DMS 273 (cell line): ENCODE measurements around the gene CKLF.
"Not testable (repeated sequence)": the region's sequence is repeated elsewhere in the genome, so short reads cannot be mapped to it uniquely, and the experiment has no call there.

Source experiments
- DNase-seq: peaks from one replicate; lab custom pipeline; 2025; ENCODE audit not compliant: unreplicated experiment; lab: John Stamatoyannopoulos, UW

CKLF gene, protein sequence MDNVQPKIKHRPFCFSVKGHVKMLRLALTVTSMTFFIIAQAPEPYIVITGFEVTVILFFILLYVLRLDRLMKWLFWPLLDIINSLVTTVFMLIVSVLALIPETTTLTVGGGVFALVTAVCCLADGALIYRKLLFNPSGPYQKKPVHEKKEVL

DNA sequence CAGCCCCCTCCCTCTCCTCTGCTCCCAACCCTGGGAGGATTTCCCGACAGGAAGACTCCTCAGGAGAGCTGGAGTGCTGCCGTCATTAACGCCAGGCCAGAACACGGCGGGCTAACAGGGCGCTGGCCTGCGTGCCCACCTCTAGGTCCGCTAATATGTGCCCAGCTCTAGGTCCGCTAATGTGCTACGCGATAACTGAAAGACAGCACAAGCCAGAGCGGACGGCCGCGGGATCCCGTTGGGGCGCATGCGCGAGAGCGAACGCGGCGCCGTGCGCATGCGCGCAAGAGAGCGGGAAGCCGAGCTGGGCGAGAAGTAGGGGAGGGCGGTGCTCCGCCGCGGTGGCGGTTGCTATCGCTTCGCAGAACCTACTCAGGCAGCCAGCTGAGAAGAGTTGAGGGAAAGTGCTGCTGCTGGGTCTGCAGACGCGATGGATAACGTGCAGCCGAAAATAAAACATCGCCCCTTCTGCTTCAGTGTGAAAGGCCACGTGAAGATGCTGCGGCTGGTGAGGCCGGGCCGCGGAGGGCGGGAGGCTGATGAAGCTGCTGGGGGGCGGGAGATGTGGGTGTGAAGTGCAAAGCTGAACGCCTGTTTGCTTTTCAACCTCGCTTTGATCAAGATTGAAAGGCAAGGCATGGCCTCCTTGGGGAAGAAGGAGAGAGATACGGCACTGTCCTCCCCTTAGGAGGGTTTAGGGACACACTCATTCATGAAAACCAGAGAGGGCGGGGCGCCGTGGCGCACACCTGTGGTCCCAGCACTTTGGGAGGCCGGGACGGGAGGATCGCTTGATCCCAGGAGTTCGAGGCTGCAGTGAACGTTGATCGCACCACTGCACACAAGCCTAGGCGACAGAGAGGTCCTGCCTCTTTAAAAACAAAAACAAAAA lies at the start of gene CKLF:
TSS of gene CKLF (plus strand) at position 291 of the 892 bp plus-strand sequence. CDS start at position 431, 140 bp downstream.
- DNase-seq, result peak; percentile 94

DNA sequence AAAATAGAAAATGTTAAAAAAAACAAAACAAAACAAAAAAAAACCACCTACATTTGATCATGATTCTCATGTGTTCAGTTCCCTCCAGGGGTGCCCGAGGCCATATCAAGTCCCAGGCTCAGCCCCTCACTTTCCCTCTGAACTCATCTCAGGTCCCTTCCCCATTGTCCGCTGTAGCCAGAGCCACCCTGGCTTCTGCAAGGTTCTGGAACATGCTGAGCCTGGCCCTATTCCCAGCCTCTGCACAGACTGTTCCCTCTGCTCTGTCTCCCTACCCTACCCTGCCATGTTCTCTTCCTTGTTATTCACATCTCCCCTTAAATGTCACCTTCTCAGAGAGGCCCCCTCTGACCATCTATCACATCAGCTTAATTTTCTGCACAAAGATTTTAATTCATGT lies 49.3 kb upstream of the CKLF start:
- no peak for DNase-seq

DNA sequence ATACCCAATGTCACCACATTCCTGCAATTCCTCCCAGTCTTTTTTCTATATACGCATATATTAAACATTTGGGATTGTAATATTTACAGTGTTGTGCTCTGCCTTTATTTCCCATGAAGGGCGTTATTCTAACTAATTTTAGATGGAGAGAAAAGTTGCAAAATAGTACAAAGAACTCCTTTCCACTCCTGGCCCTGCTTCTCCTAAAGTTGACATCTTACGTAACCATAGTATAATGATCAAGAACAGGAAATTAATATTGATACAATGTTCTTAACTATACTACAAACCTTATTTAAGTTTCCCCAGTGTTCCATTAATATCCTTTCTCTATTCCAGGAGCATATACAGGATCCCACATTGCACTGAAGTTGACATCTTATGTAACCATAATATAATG lies 48.8 kb upstream of the CKLF start:
- DNase-seq, result no peak

DNA sequence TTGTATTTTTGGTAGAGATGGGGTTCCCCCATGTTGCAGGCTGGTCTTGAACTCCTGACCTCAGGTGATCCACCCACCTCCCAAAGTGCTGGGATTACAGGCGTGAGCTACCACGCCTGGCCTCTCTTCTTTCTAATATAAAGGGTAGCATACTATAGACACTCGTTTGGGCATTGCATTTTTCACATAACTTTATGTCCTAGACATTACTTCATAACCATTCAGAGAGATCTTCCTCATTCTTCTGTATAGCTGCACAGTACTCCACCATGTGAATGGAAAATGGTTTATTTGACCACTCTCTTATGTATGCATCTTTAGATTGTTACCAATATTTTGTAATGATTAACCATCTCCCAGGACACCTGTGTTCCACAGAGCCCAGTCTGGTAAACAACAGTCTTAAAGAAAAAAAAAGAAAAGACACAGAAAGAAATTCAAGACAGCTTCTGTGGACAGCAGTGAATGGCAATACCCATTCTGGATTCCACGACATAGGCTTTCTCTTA lies 44.6 kb upstream of the CKLF start:
- no peak for DNase-seq

DNA sequence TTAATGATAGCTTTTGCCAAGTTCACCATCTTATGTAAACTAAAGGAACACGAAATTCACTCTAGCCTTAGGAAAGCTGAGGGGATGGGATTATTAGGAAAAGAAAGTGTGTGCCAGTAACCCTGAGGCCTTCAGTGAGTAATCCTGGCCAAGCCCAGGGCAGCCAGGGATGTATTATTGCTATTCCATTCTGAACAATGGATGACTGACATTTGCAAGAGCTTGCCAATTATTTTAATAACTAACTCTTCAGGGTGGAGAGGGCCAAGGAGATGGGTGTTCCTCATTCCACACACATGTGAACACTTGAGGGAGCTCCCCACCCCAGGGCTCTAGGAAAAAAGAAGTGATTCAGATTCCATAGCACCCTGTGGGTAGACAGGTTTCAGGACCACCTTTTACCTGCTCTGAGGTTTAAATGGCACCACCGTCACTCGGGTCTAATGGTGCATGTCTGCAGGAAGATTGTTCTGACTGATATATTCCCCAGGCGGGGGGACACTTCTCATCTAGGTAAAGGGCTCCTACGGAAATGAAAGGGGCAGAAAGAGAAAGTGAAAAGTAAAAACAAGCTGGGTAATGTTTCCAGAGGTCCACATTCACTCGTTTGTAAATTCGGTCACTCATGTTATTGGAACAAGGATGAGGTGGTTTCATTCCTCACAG lies 44.0 kb upstream of the CKLF start:
- no peak for DNase-seq

DNA sequence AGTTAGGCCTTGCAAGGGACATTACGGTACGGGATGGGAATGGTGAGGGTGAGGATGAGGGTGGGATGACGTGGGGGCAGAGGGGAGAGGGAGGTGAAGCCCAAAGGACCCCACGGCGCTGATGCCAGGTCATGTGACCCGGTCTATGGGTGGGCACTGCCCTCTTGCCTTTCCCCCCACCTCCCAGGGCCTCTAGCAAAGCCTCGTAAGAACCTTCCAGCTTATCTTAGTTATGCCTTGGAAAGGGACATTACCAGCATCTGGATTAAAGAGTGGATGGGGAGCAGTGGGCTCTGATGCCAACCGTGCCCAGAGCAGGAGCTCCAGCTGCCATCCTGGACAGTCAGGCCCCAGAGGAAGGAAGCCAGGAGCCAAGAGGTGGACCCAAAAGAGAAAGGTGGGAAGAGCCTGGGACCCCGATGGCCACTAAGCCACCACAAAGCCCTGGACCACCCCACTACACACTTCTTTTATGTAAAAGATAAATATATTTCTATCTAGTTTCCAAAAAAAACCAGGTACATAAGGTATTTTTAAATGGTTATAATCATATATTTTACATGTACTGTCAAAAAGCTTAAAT lies 43.4 kb upstream of the CKLF start:
- DNase-seq, result no peak

DNA sequence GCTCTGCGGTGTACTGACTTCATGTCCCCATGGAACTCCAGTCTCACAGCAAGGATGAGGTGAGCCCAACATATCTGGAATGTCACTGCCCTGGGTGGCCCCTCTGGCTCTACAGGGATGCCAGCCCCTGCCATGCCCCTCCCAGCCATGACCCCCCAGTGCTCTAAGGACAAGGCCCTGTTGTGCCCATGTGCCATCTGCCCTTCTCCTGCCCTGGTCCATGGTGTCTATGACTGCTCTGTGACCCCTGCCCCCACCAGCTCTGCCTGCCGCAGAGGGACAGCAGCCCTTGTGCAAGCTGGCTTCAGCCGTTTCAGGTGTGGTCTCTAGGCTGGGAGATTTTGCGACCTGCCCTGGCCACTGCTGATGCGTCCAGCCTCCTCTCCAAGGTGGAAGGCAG lies 42.8 kb upstream of the CKLF start:
- DNase-seq, result no peak

DNA sequence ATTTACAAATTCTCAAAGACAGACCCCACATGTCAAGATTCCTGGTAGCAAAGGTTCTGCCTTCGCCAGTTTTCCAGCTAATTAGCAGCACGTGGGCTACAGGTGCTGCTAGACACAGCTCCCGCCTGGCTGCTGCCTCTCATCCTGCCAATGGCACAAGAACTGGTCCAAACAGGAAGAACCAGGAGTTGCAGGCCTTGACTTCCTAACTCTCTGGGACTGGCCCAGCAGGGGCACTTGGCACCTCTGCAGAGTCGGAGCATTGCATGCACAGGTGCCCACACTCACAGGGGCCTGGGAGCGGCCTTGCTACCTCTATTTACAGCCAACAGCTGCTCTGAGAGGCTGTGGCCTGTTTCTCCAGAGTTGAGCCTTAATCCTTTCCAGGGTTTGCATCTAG lies 42.1 kb upstream of the CKLF start:
- DNase-seq, result no peak

DNA sequence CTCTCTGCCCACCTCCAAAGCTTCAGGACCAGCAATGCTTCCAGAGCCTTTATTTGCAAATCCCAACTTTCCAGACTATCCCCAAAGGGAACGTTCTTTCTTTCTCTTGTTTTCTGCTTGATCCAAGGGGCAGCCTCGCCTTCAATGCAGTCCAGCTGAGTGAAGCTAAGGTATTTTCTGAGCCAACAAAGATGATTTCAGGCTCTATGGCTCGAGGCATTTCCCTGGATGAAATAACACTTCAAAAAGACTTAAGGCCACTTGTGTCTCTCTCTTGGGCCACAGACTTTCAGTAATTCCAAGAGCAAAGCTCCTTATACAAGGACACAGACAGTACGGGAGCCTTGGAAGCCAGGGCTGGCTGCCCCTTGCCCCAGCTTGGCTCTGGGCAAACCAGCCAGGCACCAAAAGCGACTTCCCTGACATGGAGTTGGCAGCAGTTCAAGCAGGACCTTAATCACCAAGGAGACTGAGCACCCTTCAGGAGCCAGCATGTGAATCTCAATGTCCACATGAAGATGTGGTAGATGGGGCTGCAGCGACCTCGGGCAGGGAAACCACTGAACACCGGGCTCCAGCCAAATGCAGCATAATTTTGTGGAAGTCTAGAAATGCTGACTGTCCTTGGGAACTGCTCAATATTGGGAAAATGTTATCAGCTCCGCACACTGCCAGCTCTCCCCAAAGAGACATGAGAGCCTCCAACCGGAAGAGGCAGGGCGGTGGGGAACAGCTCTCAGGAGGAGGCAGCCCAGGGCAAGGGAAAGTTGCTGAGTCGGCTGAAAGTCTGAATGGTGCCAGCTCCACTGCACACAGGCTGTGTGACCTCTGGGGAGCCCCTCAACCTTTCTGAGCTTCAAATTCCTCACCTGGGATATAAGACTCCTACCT lies 41.4 kb upstream of the CKLF start:
- DNase-seq, result peak; percentile 42

DNA sequence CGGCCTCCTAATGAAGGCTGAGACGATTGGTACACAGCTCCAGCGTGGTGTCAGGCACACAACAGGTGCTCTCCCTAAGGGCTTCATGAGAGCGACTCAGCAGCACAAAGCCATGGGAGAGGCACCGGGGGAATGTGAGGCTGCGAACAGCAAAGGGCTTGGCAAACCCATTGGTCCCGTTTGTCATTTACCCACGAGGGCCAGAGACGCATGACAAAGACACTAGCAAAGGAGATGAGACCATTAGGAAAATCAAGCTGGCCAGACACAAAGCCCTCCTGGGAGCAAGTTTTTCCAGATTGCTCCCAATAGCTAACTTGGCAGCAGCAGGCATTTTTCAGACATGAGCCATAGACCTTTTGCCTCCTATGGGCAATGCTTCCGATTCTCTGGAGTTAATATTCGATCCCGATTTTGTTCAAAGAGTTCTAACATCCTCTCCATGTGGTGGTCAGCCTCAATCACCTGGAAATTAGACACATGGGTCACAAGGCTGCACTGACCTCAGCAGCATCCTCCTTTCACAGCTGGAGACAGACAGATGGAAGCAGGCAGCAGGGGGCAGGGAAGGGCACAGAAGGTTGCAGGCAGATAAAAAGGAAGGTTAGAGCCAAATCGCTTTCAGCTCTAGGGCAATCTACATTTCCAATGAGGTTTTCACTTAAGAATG lies 40.6 kb upstream of the CKLF start:
- DNase-seq, result peak; percentile 86

DNA sequence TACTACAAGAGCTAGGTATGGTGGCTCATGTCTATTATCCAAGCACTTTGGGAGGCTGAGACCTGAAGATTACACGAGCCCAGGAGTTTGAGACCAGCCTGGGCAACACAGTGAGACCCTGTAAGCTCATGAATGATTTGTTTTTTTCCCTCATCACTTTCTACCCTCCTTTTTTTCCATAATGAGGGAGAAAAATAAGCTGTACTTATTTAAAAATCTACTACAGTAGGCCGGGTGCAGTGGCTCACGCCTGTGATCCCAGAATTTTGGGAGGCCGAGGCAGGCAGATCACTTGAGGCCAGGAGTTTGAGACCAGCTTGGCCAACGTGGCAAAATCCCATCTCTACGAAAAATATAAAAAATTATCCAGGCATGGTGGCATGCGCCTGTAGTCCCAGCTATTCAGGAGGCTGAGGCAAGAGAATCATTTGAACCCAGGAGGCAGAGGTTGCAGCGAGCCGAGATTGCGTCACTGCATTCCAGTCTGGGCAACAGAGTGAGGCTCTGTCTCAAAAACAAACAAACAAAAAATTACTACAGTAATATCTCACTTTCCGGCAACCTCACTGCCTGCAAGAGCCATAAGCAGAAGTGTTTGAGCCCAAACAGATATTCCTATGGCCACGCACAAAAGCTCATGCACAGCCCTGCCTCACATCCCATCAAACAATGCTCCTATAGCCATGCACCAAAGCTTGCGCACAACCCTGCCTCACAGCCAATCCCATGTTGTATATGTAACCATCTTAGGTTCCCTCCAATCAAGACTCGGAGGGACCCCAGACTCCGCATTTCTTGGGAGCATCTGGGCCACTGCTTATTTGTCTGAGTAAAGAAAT lies 39.9 kb upstream of the CKLF start:
- DNase-seq, result no peak

DNA sequence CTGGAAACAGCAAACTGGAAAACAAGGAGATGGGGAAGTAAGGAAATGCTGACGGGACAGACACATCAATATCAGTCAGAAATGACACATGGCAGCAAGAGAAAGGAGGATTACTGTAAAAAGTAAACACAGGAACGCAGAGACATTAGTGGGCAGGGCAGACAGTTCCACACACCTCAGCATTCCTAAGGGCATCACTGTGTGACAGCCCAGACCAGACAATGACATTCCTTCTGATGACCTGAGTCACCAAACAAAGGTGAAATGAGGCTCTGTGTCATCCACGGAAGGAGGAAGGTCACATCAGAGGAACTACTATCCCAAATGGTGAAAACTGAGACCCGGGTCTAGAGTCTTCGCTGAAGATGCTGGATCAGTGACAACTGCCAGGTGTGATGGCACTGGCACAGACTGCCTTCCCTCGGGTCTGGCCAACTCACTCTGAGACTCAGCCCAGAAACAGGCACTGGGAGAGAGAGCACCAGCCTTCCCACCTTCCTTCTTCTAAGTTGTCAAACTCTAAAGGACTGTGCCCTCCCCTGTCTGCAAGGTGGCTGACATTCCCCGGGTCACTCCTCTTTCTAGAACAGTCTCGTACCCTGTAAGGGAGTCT lies 39.2 kb upstream of the CKLF start:
- DNase-seq, result no peak

DNA sequence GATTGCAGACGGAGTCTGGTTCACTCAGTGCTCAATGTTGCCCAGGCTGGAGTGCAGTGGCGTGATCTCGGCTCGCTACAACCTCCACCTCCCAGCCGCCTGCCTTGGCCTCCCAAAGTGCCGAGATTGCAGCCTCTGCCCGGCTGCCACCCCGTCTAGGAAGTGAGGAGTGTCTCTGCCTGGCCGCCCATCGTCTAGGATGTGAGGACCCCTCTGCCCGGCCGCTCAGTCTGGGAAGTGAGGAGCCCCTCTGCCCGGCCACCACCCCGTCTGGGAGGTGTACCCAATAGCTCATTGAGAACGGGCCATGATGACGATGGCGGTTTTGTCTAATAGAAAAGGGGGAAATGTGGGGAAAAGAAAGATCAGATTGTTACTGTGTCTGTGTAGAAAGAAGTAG lies 38.0 kb upstream of the CKLF start:
- DNase-seq, result not testable (repeated sequence)

DNA sequence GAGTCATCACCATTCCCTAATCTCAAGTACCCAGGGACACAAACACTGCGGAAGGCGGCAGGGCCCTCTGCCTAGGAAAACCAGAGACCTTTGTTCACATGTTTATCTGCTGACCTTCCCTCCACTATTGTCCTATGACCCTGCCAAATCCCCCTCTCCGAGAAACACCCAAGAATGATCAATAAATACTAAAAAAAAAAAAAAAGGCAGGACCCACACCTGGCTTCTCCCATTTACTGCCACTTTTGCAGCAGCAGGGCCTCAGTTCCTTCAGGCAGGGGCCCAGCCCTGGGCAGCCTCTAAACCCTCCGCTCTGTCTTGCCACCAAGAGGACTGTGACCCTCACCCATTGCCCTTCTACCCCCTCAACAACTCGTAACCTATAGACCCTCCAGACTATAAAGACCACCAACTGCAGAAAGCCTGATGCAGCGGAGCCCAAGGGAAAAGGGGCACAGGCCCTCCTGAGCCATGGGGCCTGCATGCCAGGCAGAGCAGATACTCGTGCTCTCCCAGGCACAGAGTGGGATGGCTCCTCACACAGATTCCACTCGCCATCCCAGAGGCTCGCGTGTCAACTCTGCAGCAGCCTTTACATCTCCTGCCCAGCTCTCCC lies 37.3 kb upstream of the CKLF start:
- not testable (repeated sequence) for DNase-seq

DNA sequence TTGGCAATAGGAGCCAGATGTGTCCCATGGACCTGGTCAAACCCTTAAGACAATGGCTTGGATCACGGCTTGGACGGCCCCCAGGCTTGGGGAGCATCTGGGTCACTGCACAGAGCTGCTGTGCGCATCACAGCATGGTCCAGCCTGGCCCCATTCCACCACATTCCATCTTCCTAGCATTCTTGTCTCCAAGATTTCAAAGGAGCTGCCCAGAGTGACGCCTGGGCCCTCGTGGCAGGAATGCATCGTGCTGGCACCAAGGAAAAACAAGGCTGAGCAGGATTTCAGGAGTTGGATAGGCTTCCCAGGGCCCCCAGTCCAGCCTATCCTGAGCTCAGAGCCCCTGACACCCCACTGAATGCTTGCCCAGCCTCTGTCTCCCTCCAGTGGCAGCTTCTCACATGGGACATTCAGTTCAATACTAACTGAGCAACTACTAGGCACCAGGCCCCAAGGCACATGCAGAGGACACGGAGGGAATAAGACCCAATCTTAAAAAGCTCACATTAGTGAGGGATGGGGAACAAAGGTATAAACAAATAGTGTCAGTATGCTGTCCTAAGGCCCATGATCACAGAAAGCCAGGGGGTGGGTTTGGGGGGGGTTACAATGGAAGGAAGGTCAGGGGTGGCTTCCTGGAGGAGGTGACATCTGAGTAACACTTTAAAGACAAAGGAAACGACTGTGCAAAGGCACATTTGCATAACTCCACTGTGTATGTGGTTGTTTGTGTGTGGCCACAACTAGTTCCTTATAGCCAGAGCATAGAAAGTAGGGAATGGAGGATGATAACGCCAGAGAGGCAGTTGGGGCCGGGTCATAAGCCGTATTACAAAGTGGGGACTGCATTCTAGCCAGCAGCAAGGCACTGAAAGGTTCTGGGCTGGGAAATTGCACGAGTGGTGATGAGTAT lies 36.5 kb upstream of the CKLF start:
- DNase-seq, result peak; percentile 44

DNA sequence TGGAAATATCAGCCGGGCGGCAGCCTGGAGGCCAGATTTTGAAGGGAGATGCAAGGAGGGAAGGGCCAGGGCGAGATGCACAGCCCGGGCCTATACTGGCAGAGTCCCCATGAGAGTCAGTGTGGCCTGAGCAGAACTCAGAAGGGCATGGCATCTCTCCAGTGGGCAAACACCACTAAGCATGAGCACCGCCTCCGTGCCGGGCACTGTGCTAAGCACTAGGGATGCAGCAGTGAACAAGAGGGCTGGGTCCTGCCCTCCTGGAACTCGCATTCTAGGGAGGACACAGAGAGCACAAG lies 35.9 kb upstream of the CKLF start:
- DNase-seq, result no peak

DNA sequence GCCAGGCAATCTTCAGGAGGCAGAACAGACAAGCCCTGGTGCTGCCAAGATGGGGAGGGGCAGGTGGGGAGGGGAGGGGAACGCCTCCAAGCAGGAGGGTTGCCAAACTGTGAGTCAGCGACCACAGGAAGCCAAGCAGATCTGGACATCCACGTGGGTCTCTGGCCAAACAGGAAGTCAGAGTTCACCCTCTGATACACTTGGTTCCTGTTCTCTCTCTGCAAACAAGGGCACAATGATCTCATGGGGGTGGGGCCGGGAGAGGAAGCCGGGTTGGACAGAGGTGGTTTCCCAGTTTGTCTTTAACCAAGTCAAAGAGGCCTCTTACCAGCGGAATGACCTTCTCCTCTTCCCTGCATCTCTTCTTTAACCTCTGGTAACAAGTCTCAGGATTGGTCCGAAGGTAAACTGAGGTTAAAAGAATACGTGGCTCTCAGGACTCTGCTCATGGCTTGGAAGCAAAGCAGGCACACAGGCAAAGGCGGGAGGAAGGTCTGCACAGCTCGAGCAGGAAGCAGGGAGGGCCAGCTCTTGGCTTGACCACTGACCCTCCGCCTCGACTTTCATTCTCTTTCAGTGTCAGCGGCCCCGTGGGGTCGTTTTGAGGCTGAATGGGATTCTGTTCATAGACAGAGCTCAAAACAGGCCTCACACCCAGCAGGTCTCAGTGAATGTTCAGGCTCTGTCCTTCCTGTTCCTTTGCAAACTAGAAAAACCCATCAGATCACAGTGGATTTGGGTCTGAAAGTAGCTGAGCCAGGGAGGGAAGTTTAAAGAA lies 35.4 kb upstream of the CKLF start:
- peak; percentile 88 for DNase-seq
